ENCODE results near the gene DNAH10.
"Not testable (repeated sequence)": the region's sequence is repeated elsewhere in the genome, so short reads cannot be mapped to it uniquely, and the experiment has no call there.

DNAH10 gene

GRCh38 chr12:123787466-123787865 is 25.4 kb downstream of the DNAH10 start:
- no peak for DNase-seq (ENCODE audit: low read depth)
- no peak overlapping the region for H3K4me3 ChIP-seq (ENCODE audit: low read depth, low read length)

GRCh38 chr12:123788541-123788940 is 26.4 kb downstream of the DNAH10 start:
- DNase-seq (ENCODE audit: low read depth), result no peak
- H3K4me3 ChIP-seq (ENCODE audit: low read depth, low read length), result no peak overlapping the region

GRCh38 chr12:123789422-123789821 is 27.3 kb downstream of the DNAH10 start:
- DNase-seq (ENCODE audit: low read depth); H3K4me3 ChIP-seq (ENCODE audit: low read depth, low read length): not testable (repeated sequence)

- no peak overlapping the region for H3K4me3 ChIP-seq (ENCODE audit: low read depth, low read length)
- no peak for DNase-seq (ENCODE audit: low read depth)
These were observed 28.9 kb downstream of the DNAH10 start for GRCh38 chr12:123790905-123791467.

- no peak for DNase-seq (ENCODE audit: low read depth)
- no peak overlapping the region for H3K4me3 ChIP-seq (ENCODE audit: low read depth, low read length)
These were observed 31.9 kb downstream of the DNAH10 start for GRCh38 chr12:123794027-123794426.

GRCh38 chr12:123798518-123798917 is 36.4 kb downstream of the DNAH10 start:
- no peak for DNase-seq (ENCODE audit: low read depth)
- no peak overlapping the region for H3K4me3 ChIP-seq (ENCODE audit: low read depth, low read length)

- no peak for DNase-seq (ENCODE audit: low read depth)
- H3K4me3 ChIP-seq (ENCODE audit: low read depth, low read length), result no peak overlapping the region
These were observed 37.1 kb downstream of the DNAH10 start for GRCh38 chr12:123799227-123799626.

- H3K4me3 ChIP-seq (ENCODE audit: low read depth, low read length), result no peak overlapping the region
- DNase-seq (ENCODE audit: low read depth), result peak; percentile 7
These were observed 39.6 kb downstream of the DNAH10 start for GRCh38 chr12:123801573-123802178.

GRCh38 chr12:123805173-123805572 is 43.1 kb downstream of the DNAH10 start:
- no peak for DNase-seq (ENCODE audit: low read depth)
- H3K4me3 ChIP-seq (ENCODE audit: low read depth, low read length), result no peak overlapping the region

- DNase-seq (ENCODE audit: low read depth), result no peak
These were observed 44.9 kb downstream of the DNAH10 start for GRCh38 chr12:123807002-123807401.

GRCh38 chr12:123807670-123808069 is 45.6 kb downstream of the DNAH10 start:
- DNase-seq (ENCODE audit: low read depth), result no peak

More at GRCh38 chr12:123807002-123807401, 44.9 kb downstream of the DNAH10 start:
- no peak overlapping the region for H3K4me3 ChIP-seq (ENCODE audit: low read depth, low read length)

GRCh38 chr12:123808167-123808566 is 46.1 kb downstream of the DNAH10 start:
- H3K4me3 ChIP-seq (ENCODE audit: low read depth, low read length), result no peak overlapping the region
- no peak for DNase-seq (ENCODE audit: low read depth)

More at GRCh38 chr12:123807670-123808069, 45.6 kb downstream of the DNAH10 start:
- no peak overlapping the region for H3K4me3 ChIP-seq (ENCODE audit: low read depth, low read length)

GRCh38 chr12:123813349-123813748 is 51.2 kb downstream of the DNAH10 start:
- DNase-seq (ENCODE audit: low read depth), result peak; percentile 27

GRCh38 chr12:123815968-123816367 is 53.9 kb downstream of the DNAH10 start:
- no peak for DNase-seq (ENCODE audit: low read depth)
- no peak overlapping the region for H3K4me3 ChIP-seq (ENCODE audit: low read depth, low read length)

More at GRCh38 chr12:123813349-123813748, 51.2 kb downstream of the DNAH10 start:
- H3K4me3 ChIP-seq (ENCODE audit: low read depth, low read length), result no peak overlapping the region

GRCh38 chr12:123816896-123817537 is 54.9 kb downstream of the DNAH10 start:
- no peak for DNase-seq (ENCODE audit: low read depth)
- H3K4me3 ChIP-seq (ENCODE audit: low read depth, low read length), result no peak overlapping the region

GRCh38 chr12:123822804-123823203 is 60.7 kb downstream of the DNAH10 start:
- DNase-seq (ENCODE audit: low read depth), result no peak
- H3K4me3 ChIP-seq (ENCODE audit: low read depth, low read length), result no peak overlapping the region

- DNase-seq (ENCODE audit: low read depth), result no peak
These were observed 66.0 kb downstream of the DNAH10 start for GRCh38 chr12:123828120-123828519.

GRCh38 chr12:123828854-123829547 is 66.9 kb downstream of the DNAH10 start:
- H3K4me3 ChIP-seq (ENCODE audit: low read depth, low read length), result no peak overlapping the region
- DNase-seq (ENCODE audit: low read depth), result no peak

More at GRCh38 chr12:123828120-123828519, 66.0 kb downstream of the DNAH10 start:
- no peak overlapping the region for H3K4me3 ChIP-seq (ENCODE audit: low read depth, low read length)

- H3K4me3 ChIP-seq (ENCODE audit: low read depth, low read length), result no peak overlapping the region
- no peak for DNase-seq (ENCODE audit: low read depth)
These were observed 67.5 kb downstream of the DNAH10 start for GRCh38 chr12:123829561-123829960.

GRCh38 chr12:123830675-123831074 is 68.6 kb downstream of the DNAH10 start:
- no peak for DNase-seq (ENCODE audit: low read depth)
- no peak overlapping the region for H3K4me3 ChIP-seq (ENCODE audit: low read depth, low read length)
